Activated T-helper 1 cell treated with anti-CD3 and anti-CD28 coated beads, Interleukin-12 subunit alpha, Interleukin-12 subunit beta, Interleukin-2, Interleukin-4 antibody, amounts not matched to agents 30 ng/mL and 10 ng/mL and 1 ng/mL, durations not matched to agents 14 hours and 24 hours and 36 hours (primary cell): Measurements from ENCODE around the gene CA5A. TPM values are rescaled to one million over a fixed set of nuclear protein-coding genes. Genes with fewer than 3 reads are reported as not detected.
A peak's percentile ranks its signal among the peaks of the same experiment; 100 is the strongest.

Experiments used
- DNase-seq: peaks from one replicate; pipeline ENCODE4 v3.0.0; 2021; ENCODE audit warnings: low spot score
- H3K27ac Mint-ChIP-seq: one replicate; pipeline ENCODE4 v1.8.0; 2021; ENCODE audit warnings: mild to moderate bottlenecking, mixed read lengths
- H3K27me3 Mint-ChIP-seq: one replicate; pipeline ENCODE4 v1.8.0; 2022; ENCODE audit warnings: mild to moderate bottlenecking, moderate library complexity, mixed read lengths; ENCODE audit not compliant: insufficient read depth
- H3K36me3 Mint-ChIP-seq: one replicate; pipeline ENCODE4 v1.8.0; 2021; ENCODE audit warnings: low read depth, mixed read lengths
- H3K4me1 Mint-ChIP-seq: one replicate; pipeline ENCODE4 v1.8.0; 2021; ENCODE audit warnings: low read depth, mixed read lengths
- H3K4me3 Mint-ChIP-seq: one replicate; pipeline ENCODE4 v1.8.0; 2021; ENCODE audit warnings: mild to moderate bottlenecking, moderate library complexity, mixed read lengths
- H3K9me3 Mint-ChIP-seq: one replicate; pipeline ENCODE4 v1.8.0; 2021; ENCODE audit warnings: mixed read lengths
- intact Hi-C: fragments of 100-400 bp; cut with micrococcal nuclease; formaldehyde crosslinking; loops from one replicate; pipeline ENCODE4 v1.15.1; 2024
- total RNA-seq: library from RNA; stranded (reverse); gene quantifications from 2 replicates; pipeline ENCODE4 v1.2.3, GENCODE V29; 2022

Gene CA5A
- total RNA-seq, 1 donor from 2014 or later, result 0.13 TPM

DNA sequence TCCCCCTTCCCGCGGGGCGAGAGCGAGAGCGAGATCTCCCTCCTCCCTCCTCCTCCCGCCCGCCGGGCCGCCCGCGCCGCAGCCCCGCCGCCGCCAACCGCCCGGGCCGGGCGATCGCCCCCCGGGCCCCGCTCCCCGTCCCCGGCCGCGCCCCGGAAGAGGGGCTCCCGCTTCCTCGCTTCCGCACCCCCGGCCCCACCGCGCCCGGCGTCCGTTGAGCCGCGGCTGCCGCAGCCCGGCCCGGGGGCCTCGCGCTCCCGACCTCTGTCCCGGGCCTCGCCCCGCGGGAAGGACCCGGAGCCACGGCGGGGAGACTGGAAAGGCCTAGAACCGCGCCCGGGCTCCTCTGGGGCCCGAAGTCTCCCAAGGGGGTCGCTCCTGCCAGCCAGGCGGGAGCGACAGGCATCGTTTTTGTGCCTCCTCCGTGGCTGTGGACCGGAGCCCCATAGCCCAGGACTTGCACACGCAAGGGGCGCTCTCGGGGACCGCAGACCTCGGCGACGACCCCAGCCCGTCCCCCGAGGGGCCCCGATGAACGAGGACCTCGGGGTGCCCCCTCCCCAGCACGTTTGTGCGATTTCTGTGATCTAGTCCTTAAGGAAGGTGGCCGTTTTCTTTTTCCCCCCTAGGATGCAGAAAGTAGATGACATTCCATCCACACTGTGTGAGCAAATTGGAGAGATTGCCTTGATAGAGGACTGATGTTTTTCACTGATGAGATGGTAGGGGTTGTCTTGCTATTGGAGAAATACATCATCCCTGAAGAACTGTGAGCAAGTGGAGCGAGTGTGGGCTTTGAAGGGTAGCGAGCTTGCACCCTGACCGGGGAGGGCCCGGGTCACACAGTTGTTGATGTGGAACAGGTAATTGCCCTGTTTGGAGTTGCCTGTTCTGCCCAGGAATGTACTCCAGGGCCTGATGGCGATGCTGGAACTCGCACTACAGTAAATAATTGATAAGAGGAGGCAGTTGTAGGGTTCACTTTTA, 15.5 kb upstream of the CA5A start:
- intact Hi-C loops, result loop anchor here (1.0 to 10.0 kb wide), 10 partner anchors 57 to 753 kb away; partner anchors contain the start of genes CTU2, KLHDC4, MAP1LC3B and RNF166
- peaks cover 58% of the 10 kb centered on the region for H3K4me1 Mint-ChIP-seq
- no peaks in the 10 kb centered on the region for H3K27me3 Mint-ChIP-seq
- no peaks in the 10 kb centered on the region for H3K9me3 Mint-ChIP-seq
- H3K36me3 Mint-ChIP-seq, result peaks cover 21% of the 10 kb centered on the region
- H3K4me3 Mint-ChIP-seq, result peak overlapping the region; percentile 92
- DNase-seq, result no peak
- peak overlapping the region; percentile 87 for H3K27ac Mint-ChIP-seq

DNA sequence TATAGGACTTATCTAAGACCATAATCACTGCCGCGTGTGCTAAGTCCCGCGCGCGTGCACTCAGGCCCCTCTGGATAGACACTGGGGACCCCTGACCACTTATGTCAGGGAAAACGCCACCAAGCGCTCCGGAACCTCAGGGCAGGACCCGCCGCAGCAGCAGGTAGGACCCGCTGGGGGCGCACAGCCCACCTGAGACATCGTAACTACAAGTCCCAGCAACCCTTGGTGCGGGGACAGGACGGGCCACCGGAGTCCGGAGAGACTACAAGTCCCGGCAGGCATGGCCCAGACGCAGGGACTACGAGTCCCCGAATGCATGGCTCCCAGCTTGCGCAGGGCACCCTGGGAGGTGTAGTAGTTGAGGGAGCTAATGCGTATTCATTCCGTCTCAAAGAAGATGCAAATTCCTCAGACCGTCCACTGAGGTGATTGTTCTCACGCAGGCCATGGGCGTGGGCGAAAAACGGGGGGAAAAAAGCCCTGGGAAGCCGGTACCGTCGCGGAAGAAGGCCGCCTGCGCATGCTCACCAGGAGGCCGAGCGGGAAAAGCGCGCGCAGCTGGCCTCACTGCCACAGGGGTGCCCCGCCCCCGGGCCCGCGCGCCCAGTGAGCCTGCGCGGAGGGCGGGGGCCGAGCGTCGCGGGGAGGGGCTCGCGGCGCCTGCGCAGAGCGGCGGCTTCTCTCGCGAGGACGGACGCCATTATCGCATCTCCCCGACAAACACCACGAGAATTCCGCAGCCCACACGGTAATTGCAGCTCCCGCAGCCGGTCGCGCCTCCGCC, 14.6 kb upstream of the CA5A start, which contains the start of gene BANP:
TSS of gene BANP (plus strand) at position 670 of the 787 bp plus-strand sequence. CDS start 23,682 bp downstream, outside the sequence.
- Mint-ChIP-seq H3K27ac (peak within 1 kb of the TSS; percentile 94), H3K27me3 (no peaks in the 10 kb centered on the region), H3K4me1 (peaks cover 49% of the 10 kb centered on the region), H3K36me3 (peaks cover 20% of the 10 kb centered on the region), H3K4me3 (peak within 1 kb of the TSS; percentile 94), H3K9me3 (no peaks in the 10 kb centered on the region)
- peak; percentile 95 for DNase-seq
- intact Hi-C loops, result loop anchor here (1.0 to 10.0 kb wide), 10 partner anchors 56 to 754 kb away; partner anchors contain the start of genes CTU2, KLHDC4, MAP1LC3B and RNF166

DNA sequence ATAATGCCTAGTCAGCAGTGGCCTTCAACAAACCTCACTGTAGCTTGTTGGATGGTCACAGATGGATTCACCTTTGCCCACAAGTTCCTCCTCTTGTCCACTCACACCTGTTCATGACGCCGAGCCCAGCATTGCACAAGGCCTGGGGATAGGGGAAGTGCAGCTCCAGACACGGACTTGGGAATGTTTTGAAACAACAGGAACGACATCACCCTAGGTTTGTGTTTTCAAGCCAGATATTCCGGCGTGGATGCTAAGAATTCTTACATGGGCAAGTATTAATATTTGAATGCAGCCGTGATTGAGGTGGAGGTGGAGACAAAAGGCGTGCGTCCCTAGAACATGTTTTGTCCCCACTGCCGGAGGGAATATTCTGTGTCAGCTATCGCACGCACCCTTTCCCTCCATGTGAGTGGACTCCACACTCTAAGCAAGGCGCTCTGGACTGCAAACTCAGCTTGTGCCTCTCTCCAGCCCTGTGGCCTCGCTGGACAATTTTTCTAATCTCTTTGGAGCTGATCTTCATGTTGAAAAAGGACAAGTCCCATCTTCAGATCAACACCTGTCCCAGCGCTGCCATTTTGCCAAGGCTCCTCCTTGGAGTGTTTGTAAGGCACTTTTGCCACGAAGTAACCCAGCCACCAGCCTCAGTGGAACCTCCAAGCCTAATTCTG, 12.9 kb upstream of the CA5A start:
- Mint-ChIP-seq H3K27ac (peak overlapping the region; percentile 38), H3K4me1 (peaks cover 31% of the 10 kb centered on the region), H3K36me3 (peaks cover 16% of the 10 kb centered on the region), H3K4me3 (peak overlapping the region; percentile 65), H3K27me3 (peaks cover 5% of the 10 kb centered on the region), H3K9me3 (no peaks in the 10 kb centered on the region)
- DNase-seq, result no peak
- intact Hi-C loops, result no loop called here

DNA sequence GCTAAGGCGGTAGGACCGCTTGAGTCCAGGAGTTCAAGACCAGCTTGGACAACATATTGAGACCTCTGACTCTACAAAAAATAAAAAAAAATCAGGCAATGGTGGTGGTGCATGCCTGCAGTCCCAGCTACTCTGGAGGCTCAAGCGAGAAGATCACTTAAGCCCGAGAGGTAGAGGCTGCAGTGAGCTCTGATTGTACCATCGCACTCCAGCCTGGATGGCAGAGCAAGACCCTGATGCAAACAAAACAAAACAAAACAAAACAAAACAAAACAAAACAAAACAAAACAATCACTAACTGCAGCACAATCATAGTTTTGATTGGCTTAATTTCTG, 12.4 kb upstream of the CA5A start:
- DNase-seq, result no peak
- intact Hi-C loops, result no loop called here
- peaks cover 5% of the 10 kb centered on the region for H3K27me3 Mint-ChIP-seq
- no peaks in the 10 kb centered on the region for H3K9me3 Mint-ChIP-seq
- H3K27ac Mint-ChIP-seq, result peak overlapping the region; percentile 82
- H3K4me1 Mint-ChIP-seq, result peaks cover 26% of the 10 kb centered on the region
- peaks cover 11% of the 10 kb centered on the region for H3K36me3 Mint-ChIP-seq
- H3K4me3 Mint-ChIP-seq, result peak overlapping the region; percentile 65

DNA sequence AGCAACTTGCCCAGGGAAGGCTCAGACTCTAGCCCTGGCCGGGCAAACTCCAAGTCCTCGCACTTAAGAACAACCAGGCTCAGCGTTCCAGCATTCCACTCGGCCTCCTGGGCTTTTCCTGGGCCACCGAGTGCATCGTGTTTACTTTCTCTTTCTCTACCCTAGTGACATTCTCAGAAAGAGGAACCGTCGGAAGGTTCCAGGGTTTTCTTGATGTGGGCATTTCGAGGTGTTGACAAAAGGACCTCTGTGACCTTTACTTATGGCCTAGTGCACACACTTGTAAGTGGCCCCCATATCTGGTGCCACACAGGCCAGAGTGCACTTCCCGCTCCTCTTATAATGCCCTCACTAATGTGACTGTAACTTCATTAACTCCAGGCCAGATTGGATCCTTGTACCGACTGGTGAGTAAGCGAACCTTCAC, 11.8 kb upstream of the CA5A start:
- Mint-ChIP-seq H3K27ac (peak overlapping the region; percentile 82), H3K4me1 (peaks cover 21% of the 10 kb centered on the region), H3K27me3 (peaks cover 5% of the 10 kb centered on the region), H3K36me3 (peaks cover 5% of the 10 kb centered on the region), H3K4me3 (peak overlapping the region; percentile 65), H3K9me3 (no peaks in the 10 kb centered on the region)
- intact Hi-C loops, result no loop called here
- no peak for DNase-seq

DNA sequence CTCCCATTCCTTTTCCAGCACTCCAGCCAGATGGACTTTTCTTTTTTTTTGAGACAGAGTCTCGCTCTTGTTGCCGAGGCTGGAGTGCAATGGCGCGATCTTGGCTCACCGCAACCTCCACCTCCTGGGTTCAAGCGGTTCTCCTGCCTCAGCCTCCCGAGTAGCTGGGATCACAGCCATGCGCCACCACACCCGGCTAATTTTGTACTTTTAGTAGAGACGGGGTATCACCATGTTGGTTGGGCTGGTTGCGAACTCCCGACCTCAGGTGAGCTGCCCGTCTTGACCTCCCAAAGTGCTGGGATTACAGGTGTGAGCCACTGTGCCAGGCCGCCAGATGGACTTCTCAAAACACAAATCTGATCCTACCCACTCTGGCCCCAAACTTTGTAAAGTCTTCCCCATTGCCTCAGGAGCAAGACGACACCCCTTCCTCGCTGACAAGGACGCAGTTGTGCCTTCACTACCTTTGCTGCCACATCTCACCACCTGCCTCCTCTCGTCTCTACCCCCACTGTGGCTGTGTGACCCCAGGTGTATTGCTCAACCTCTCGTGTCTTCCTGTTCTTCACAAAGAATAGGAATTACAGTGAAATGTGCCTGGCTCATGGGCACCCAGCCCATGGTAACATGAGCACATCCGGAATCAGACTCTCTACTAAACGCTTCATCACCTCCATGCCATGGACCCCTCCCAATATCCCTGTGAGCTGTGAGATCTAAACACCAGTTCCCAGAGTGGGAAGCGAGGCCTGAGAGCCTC, 11.2 kb upstream of the CA5A start:
- H3K36me3 Mint-ChIP-seq, result peaks cover 5% of the 10 kb centered on the region
- no peaks in the 10 kb centered on the region for H3K9me3 Mint-ChIP-seq
- H3K4me1 Mint-ChIP-seq, result peaks cover 20% of the 10 kb centered on the region
- no peak for DNase-seq
- intact Hi-C loops, result no loop called here
- peak overlapping the region; percentile 82 for H3K27ac Mint-ChIP-seq
- peaks cover 5% of the 10 kb centered on the region for H3K27me3 Mint-ChIP-seq
- peak overlapping the region; percentile 65 for H3K4me3 Mint-ChIP-seq

DNA sequence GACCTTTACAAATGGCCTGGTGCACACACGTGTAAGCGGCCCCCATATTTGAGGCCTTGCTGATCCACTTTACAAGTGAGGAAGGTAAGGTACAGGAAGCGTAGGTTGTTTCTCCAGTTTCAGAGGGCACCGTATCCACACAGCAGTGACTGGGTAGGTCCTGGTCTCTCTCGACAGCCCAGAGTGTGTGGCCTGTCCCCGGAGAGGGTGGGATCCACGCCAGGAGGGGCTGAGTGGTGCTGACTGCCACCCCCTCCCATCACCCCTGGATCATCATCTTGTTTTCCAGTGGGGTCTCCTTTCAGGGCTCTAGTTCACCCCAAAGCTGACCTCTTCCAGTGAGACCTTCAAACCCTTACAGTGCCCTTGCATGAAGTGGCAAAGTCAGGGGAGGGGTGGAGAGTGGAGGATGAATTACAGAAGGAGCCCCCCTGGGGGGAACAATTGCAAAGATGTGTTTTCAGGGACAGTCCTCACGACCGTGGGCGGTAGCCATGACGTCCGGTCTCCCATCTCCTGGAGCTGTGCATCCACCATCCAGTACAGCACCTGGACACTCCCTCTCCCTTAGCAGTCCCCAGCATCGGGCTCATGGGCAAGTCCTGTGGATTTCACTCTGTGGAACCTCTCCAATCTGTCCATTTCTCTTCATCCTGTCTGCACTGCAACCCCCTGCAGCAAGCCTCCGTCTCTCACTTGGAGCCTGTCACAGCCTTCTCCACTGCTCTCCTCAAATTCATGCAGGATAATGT, 10.4 kb upstream of the CA5A start:
- H3K27me3 Mint-ChIP-seq, result peaks cover 5% of the 10 kb centered on the region
- H3K4me1 Mint-ChIP-seq, result peaks cover 15% of the 10 kb centered on the region
- no peak for DNase-seq
- H3K9me3 Mint-ChIP-seq, result no peaks in the 10 kb centered on the region
- no peak overlapping the region for H3K27ac Mint-ChIP-seq
- intact Hi-C loops, result no loop called here
- H3K4me3 Mint-ChIP-seq, result no peak overlapping the region
- H3K36me3 Mint-ChIP-seq, result no peaks in the 10 kb centered on the region

DNA sequence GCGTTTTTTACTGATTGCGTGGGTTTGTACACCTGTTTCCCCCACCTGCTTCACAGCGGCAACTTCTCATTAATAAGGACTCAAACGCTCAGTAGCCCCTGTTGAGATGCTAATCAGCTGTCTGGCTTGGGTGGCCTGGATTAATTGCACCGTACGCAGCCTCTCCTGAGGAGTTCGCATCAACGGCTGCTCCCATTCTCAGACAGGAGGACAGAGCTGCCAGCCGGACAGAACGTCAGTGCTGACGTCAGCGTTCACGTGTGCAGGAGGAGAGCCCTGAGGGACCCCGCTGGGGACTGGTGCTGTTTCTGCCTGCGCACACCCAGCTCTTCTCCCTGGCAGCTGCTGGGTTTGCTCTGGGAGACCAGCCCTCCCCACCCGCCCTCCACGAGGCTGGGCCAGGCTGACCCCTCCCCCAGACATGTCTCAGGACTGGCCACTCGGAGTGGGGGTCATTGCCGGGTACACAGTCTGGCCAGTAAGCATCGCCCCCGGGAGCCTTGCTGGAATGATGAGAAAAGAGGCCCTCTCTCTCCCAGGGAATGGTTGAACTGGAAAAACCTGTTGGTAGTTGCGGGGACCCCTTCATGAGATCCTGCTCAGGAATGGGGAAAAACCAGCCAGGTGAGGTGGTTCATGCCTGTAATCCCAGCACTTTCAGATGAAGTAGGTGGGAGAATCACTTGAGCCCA, 9.2 kb upstream of the CA5A start:
- Mint-ChIP-seq H3K4me3 (no peak overlapping the region), H3K27me3 (peaks cover 5% of the 10 kb centered on the region)
- no peak for DNase-seq

DNA sequence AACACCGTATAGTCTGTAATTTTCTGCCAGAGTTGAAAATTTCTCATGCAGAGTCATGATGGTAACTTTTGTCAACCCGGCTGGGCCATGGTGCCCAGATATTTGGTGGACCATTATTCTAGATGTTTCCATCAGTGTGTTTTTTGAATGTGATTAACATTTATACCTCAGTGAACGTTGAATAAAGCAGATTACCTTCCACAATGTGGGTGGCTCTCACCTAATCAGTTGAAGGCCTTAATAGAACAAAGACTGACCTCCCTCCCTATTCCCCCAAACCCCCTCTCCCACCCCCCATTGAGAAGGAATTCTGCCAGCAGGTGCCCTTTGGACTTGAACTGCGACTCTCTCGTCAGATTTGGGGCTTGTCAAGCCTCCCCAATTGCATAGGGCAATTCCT, 6.4 kb upstream of the CA5A start:
- H3K27ac Mint-ChIP-seq, result no peak overlapping the region
- peaks cover 10% of the 10 kb centered on the region for H3K4me1 Mint-ChIP-seq
- H3K27me3 Mint-ChIP-seq, result peaks cover 5% of the 10 kb centered on the region
- no peak for DNase-seq
- intact Hi-C loops, result no loop called here
- H3K36me3 Mint-ChIP-seq, result peaks cover 2% of the 10 kb centered on the region
- H3K4me3 Mint-ChIP-seq, result no peak overlapping the region
- peaks cover 4% of the 10 kb centered on the region for H3K9me3 Mint-ChIP-seq

More for the DNA sequence above, 9.2 kb upstream of the CA5A start:
- H3K36me3 Mint-ChIP-seq, result no peaks in the 10 kb centered on the region
- no peak overlapping the region for H3K27ac Mint-ChIP-seq
- peaks cover 15% of the 10 kb centered on the region for H3K4me1 Mint-ChIP-seq
- no peaks in the 10 kb centered on the region for H3K9me3 Mint-ChIP-seq
- intact Hi-C loops, result no loop called here

DNA sequence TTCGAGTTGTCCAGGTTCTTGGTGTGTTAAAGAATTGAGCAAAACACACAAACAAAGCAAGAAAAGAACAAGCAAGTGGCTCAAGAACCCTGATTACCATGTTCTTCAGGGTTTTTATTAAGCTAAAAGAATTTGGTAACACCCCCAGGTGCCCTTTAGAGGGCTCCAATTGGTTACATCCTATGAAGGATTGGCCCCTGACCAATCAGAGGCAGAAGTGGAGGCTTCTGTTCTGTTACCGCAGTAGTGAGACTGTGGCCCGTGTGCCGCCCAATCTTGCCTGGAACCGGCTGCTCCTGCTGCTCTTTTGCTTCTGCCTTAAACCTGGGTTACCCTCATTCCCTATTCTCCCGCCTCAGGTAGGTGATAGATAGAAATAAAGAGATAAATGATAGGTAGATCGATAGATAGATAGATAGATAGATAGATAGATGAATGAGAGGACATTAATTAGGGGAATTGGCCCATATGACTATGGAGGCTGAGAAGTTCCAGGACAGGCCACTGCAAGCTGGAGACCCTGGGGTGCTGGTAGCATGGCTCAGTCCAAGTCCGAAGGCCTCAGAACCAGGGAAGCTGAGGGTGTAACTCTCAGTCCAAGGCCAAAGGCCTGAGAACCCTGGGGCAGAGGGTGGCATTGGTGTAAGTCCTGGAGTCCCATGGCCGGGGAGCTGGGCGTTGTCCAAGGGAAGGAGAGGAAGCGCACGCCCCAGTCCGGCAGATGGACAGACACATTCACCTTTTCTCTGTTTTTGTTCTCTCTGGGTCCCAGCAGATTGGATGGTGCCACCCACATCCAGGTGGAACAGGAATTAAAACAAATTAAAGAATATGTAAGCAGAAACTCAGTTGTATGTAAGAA, 3.5 kb upstream of the CA5A start:
- Mint-ChIP-seq H3K4me3 (no peak overlapping the region), H3K27me3 (no peaks in the 10 kb centered on the region)

More for the DNA sequence above, 3.5 kb upstream of the CA5A start:
- H3K9me3 Mint-ChIP-seq, result peaks cover 4% of the 10 kb centered on the region
- no peak for DNase-seq
- no peak overlapping the region for H3K27ac Mint-ChIP-seq
- H3K36me3 Mint-ChIP-seq, result peaks cover 2% of the 10 kb centered on the region
- peaks cover 8% of the 10 kb centered on the region for H3K4me1 Mint-ChIP-seq
- intact Hi-C loops, result no loop called here
